Cerebellar nuclear complex (tissue), 1 donor: ENCODE measurements around the gene AGAP1.

Experiments
- DNase-seq, 2 experiments: peaks; one replicate each; lab custom pipeline; 2025; lab: John Stamatoyannopoulos, UW

The AGAP1 gene

GRCh38 chr2:235609321-235609720 is 115.5 kb downstream of the AGAP1 start:
- DNase-seq: no peak

GRCh38 chr2:235609746-235610145 is 115.9 kb downstream of the AGAP1 start:
- DNase-seq: no peak

- no peak for DNase-seq
These were observed 116.9 kb downstream of the AGAP1 start for GRCh38 chr2:235610696-235611257.

- DNase-seq: no peak
These were observed 117.5 kb downstream of the AGAP1 start for GRCh38 chr2:235611349-235611748.

GRCh38 chr2:235611756-235612155 is 117.9 kb downstream of the AGAP1 start:
- DNase-seq: no peak

GRCh38 chr2:235612181-235612950 is 118.5 kb downstream of the AGAP1 start:
- DNase-seq: no peak

GRCh38 chr2:235613649-235614048 is 119.8 kb downstream of the AGAP1 start:
- no peak for DNase-seq

- DNase-seq: no peak
These were observed 120.5 kb downstream of the AGAP1 start for GRCh38 chr2:235614176-235614860.

- no peak for DNase-seq
These were observed 121.3 kb downstream of the AGAP1 start for GRCh38 chr2:235614900-235615712.

- DNase-seq: no peak
These were observed 123.0 kb downstream of the AGAP1 start for GRCh38 chr2:235616885-235617284.

GRCh38 chr2:235618039-235618438 is 124.2 kb downstream of the AGAP1 start:
- no peak for DNase-seq

- no peak for DNase-seq
These were observed 125.7 kb downstream of the AGAP1 start for GRCh38 chr2:235619544-235619943.

GRCh38 chr2:235621736-235622135 is 127.9 kb downstream of the AGAP1 start:
- DNase-seq: no peak

GRCh38 chr2:235623111-235623510 is 129.3 kb downstream of the AGAP1 start:
- DNase-seq: no peak

- no peak for DNase-seq
These were observed 129.9 kb downstream of the AGAP1 start for GRCh38 chr2:235623752-235624151.

- DNase-seq: no peak
These were observed 132.8 kb downstream of the AGAP1 start for GRCh38 chr2:235626658-235627057.

- no peak for DNase-seq
These were observed 133.8 kb downstream of the AGAP1 start for GRCh38 chr2:235627682-235628081.

GRCh38 chr2:235630718-235631296 is 137.0 kb downstream of the AGAP1 start:
- no peak for DNase-seq

GRCh38 chr2:235634435-235635158 is 140.8 kb downstream of the AGAP1 start:
- no peak for DNase-seq

GRCh38 chr2:235636546-235636945 is 142.7 kb downstream of the AGAP1 start:
- no peak for DNase-seq

- DNase-seq: no peak
These were observed 144.1 kb downstream of the AGAP1 start for GRCh38 chr2:235637896-235638295.
